ENCODE measurements around the gene SPATA19.

DNA sequence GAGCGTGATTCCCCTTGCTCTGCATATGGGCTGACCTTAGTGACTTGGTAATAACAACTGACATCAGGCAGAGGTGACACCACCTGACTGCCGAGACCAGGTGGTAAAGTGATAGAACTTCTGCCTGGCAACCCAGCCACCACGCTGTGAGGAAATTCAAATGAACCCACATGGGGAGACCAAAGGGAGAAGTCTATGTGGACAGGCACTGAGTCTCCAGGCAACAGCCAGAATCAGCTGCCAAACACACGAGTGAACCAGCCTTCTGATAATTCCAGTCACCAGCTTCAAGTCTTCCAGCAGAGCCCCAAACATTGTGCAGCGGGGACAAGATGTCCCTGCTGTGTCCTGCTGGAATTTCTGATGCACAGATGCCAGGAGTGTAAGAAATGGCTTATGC lies 29.7 kb downstream of the SPATA19 start:
- TF ChIP-seq EZH2 (IDR thresholded peaks at IDR 0.05; ENCODE audit: borderline replicate concordance, low read depth, low read length, poor library complexity, severe bottlenecking): no peak
- TF ChIP-seq, protein P1, sequence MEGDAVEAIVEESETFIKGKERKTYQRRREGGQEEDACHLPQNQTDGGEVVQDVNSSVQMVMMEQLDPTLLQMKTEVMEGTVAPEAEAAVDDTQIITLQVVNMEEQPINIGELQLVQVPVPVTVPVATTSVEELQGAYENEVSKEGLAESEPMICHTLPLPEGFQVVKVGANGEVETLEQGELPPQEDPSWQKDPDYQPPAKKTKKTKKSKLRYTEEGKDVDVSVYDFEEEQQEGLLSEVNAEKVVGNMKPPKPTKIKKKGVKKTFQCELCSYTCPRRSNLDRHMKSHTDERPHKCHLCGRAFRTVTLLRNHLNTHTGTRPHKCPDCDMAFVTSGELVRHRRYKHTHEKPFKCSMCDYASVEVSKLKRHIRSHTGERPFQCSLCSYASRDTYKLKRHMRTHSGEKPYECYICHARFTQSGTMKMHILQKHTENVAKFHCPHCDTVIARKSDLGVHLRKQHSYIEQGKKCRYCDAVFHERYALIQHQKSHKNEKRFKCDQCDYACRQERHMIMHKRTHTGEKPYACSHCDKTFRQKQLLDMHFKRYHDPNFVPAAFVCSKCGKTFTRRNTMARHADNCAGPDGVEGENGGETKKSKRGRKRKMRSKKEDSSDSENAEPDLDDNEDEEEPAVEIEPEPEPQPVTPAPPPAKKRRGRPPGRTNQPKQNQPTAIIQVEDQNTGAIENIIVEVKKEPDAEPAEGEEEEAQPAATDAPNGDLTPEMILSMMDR (conservative IDR thresholded peaks at IDR 0.05; ENCODE audit: low read depth, low read length): no peak

Measured in A673 (cell line).